OCI-LY3 (cell line): Measurements from ENCODE around the gene MAPKBP1.

Experiments
- CTCF ChIP-seq: fragments of 200-600, 300-600 bp; sonication (generic); IDR thresholded peaks from 2 replicates; pipeline ENCODE4 v1.5.1; 2014; ENCODE audit warnings: antibody characterized with exemption, low read length, low read depth
- EZH2phosphoT487 ChIP-seq: fragments of 200-600 bp; shearing (Covaris generic); IDR thresholded peaks from 2 replicates; pipeline ENCODE4 v1.6.1; 2018; ENCODE audit warnings: antibody characterized with exemption, mixed run types, low read depth

GRCh38 chr15:41773332-41773728, 954 bp upstream of the MAPKBP1 start:
- TF ChIP-seq CTCF = no peak
- no peak for TF ChIP-seq EZH2phosphoT487
